Measurements from ENCODE around the gene CFAP57.

The CFAP57 gene

GRCh38 chr1:43274804-43275180, 102.7 kb downstream of the CFAP57 start:
- Histone ChIP-seq H3K36me3 (ENCODE audit: control insufficient read depth, insufficient read depth, low read length) (peaks cover 14% of the 10 kb centered on the region), H3K9ac (ENCODE audit: low read depth, low read length) (no peak overlapping the region), H3K27me3 (ENCODE audit: control insufficient read depth, insufficient read depth, low read length) (no peaks in the 10 kb centered on the region), H3K4me3 (ENCODE audit: low read depth, low read length) (no peak overlapping the region), H3K4me1 (ENCODE audit: control insufficient read depth, insufficient read depth, low read length) (peaks cover 3% of the 10 kb centered on the region), H3K9me3 (ENCODE audit: control insufficient read depth, insufficient read depth, low read length) (no peaks in the 10 kb centered on the region)

- H3K9ac ChIP-seq (ENCODE audit: low read depth, low read length), result no peak overlapping the region
These were observed 103.9 kb downstream of the CFAP57 start for GRCh38 chr1:43275826-43276620.

GRCh38 chr1:43276673-43277072, 104.5 kb downstream of the CFAP57 start:
- Histone ChIP-seq H3K27me3 (ENCODE audit: control insufficient read depth, insufficient read depth, low read length) (no peaks in the 10 kb centered on the region), H3K36me3 (ENCODE audit: control insufficient read depth, insufficient read depth, low read length) (peaks cover 14% of the 10 kb centered on the region), H3K9ac (ENCODE audit: low read depth, low read length) (no peak overlapping the region), H3K9me3 (ENCODE audit: control insufficient read depth, insufficient read depth, low read length) (no peaks in the 10 kb centered on the region), H3K4me1 (ENCODE audit: control insufficient read depth, insufficient read depth, low read length) (no peaks in the 10 kb centered on the region), H3K4me3 (ENCODE audit: low read depth, low read length) (no peak overlapping the region)

More at GRCh38 chr1:43275826-43276620, 103.9 kb downstream of the CFAP57 start:
- Histone ChIP-seq H3K27me3 (ENCODE audit: control insufficient read depth, insufficient read depth, low read length) (no peaks in the 10 kb centered on the region), H3K9me3 (ENCODE audit: control insufficient read depth, insufficient read depth, low read length) (no peaks in the 10 kb centered on the region), H3K36me3 (ENCODE audit: control insufficient read depth, insufficient read depth, low read length) (peaks cover 14% of the 10 kb centered on the region), H3K4me1 (ENCODE audit: control insufficient read depth, insufficient read depth, low read length) (no peaks in the 10 kb centered on the region), H3K4me3 (ENCODE audit: low read depth, low read length) (no peak overlapping the region)

GRCh38 chr1:43277116-43277876, 105.2 kb downstream of the CFAP57 start:
- peaks cover 12% of the 10 kb centered on the region for H3K36me3 ChIP-seq (ENCODE audit: control insufficient read depth, insufficient read depth, low read length)
- no peaks in the 10 kb centered on the region for H3K27me3 ChIP-seq (ENCODE audit: control insufficient read depth, insufficient read depth, low read length)

GRCh38 chr1:43279161-43279560, 107.0 kb downstream of the CFAP57 start:
- no peaks in the 10 kb centered on the region for H3K4me1 ChIP-seq (ENCODE audit: control insufficient read depth, insufficient read depth, low read length)
- peaks cover 4% of the 10 kb centered on the region for H3K36me3 ChIP-seq (ENCODE audit: control insufficient read depth, insufficient read depth, low read length)
- no peak overlapping the region for H3K9ac ChIP-seq (ENCODE audit: low read depth, low read length)
- H3K4me3 ChIP-seq (ENCODE audit: low read depth, low read length), result no peak overlapping the region
- H3K27me3 ChIP-seq (ENCODE audit: control insufficient read depth, insufficient read depth, low read length), result no peaks in the 10 kb centered on the region
- no peaks in the 10 kb centered on the region for H3K9me3 ChIP-seq (ENCODE audit: control insufficient read depth, insufficient read depth, low read length)

More at GRCh38 chr1:43277116-43277876, 105.2 kb downstream of the CFAP57 start:
- Histone ChIP-seq H3K9ac (ENCODE audit: low read depth, low read length) (no peak overlapping the region), H3K4me1 (ENCODE audit: control insufficient read depth, insufficient read depth, low read length) (no peaks in the 10 kb centered on the region), H3K9me3 (ENCODE audit: control insufficient read depth, insufficient read depth, low read length) (no peaks in the 10 kb centered on the region), H3K4me3 (ENCODE audit: low read depth, low read length) (no peak overlapping the region)

GRCh38 chr1:43279666-43280065, 107.5 kb downstream of the CFAP57 start:
- H3K4me3 ChIP-seq (ENCODE audit: low read depth, low read length), result no peak overlapping the region
- peaks cover 2% of the 10 kb centered on the region for H3K4me1 ChIP-seq (ENCODE audit: control insufficient read depth, insufficient read depth, low read length)
- H3K9ac ChIP-seq (ENCODE audit: low read depth, low read length), result no peak overlapping the region
- peaks cover 4% of the 10 kb centered on the region for H3K36me3 ChIP-seq (ENCODE audit: control insufficient read depth, insufficient read depth, low read length)
- no peaks in the 10 kb centered on the region for H3K9me3 ChIP-seq (ENCODE audit: control insufficient read depth, insufficient read depth, low read length)
- H3K27me3 ChIP-seq (ENCODE audit: control insufficient read depth, insufficient read depth, low read length), result no peaks in the 10 kb centered on the region

- Histone ChIP-seq H3K9me3 (ENCODE audit: control insufficient read depth, insufficient read depth, low read length) (no peaks in the 10 kb centered on the region), H3K27me3 (ENCODE audit: control insufficient read depth, insufficient read depth, low read length) (no peaks in the 10 kb centered on the region), H3K36me3 (ENCODE audit: control insufficient read depth, insufficient read depth, low read length) (peaks cover 4% of the 10 kb centered on the region), H3K4me1 (ENCODE audit: control insufficient read depth, insufficient read depth, low read length) (peaks cover 7% of the 10 kb centered on the region), H3K4me3 (ENCODE audit: low read depth, low read length) (no peak overlapping the region), H3K9ac (ENCODE audit: low read depth, low read length) (no peak overlapping the region)
These were observed 108.6 kb downstream of the CFAP57 start for GRCh38 chr1:43280692-43281091.

- H3K4me1 ChIP-seq (ENCODE audit: control insufficient read depth, insufficient read depth, low read length), result peaks cover 12% of the 10 kb centered on the region
These were observed 110.4 kb downstream of the CFAP57 start for GRCh38 chr1:43282220-43283195.

GRCh38 chr1:43284065-43284464, 111.9 kb downstream of the CFAP57 start:
- no peaks in the 10 kb centered on the region for H3K27me3 ChIP-seq (ENCODE audit: control insufficient read depth, insufficient read depth, low read length)
- H3K9ac ChIP-seq (ENCODE audit: low read depth, low read length), result no peak overlapping the region
- no peak overlapping the region for H3K4me3 ChIP-seq (ENCODE audit: low read depth, low read length)
- H3K36me3 ChIP-seq (ENCODE audit: control insufficient read depth, insufficient read depth, low read length), result peaks cover 4% of the 10 kb centered on the region
- no peaks in the 10 kb centered on the region for H3K9me3 ChIP-seq (ENCODE audit: control insufficient read depth, insufficient read depth, low read length)
- peaks cover 12% of the 10 kb centered on the region for H3K4me1 ChIP-seq (ENCODE audit: control insufficient read depth, insufficient read depth, low read length)

More at GRCh38 chr1:43282220-43283195, 110.4 kb downstream of the CFAP57 start:
- Histone ChIP-seq H3K9me3 (ENCODE audit: control insufficient read depth, insufficient read depth, low read length) (no peaks in the 10 kb centered on the region), H3K4me3 (ENCODE audit: low read depth, low read length) (no peak overlapping the region), H3K9ac (ENCODE audit: low read depth, low read length) (no peak overlapping the region), H3K36me3 (ENCODE audit: control insufficient read depth, insufficient read depth, low read length) (peaks cover 4% of the 10 kb centered on the region), H3K27me3 (ENCODE audit: control insufficient read depth, insufficient read depth, low read length) (no peaks in the 10 kb centered on the region)

- Histone ChIP-seq H3K27me3 (ENCODE audit: control insufficient read depth, insufficient read depth, low read length) (no peaks in the 10 kb centered on the region), H3K4me3 (ENCODE audit: low read depth, low read length) (peak overlapping the region; percentile 83), H3K4me1 (ENCODE audit: control insufficient read depth, insufficient read depth, low read length) (peaks cover 12% of the 10 kb centered on the region), H3K9ac (ENCODE audit: low read depth, low read length) (no peak overlapping the region), H3K9me3 (ENCODE audit: control insufficient read depth, insufficient read depth, low read length) (no peaks in the 10 kb centered on the region), H3K36me3 (ENCODE audit: control insufficient read depth, insufficient read depth, low read length) (peaks cover 4% of the 10 kb centered on the region)
These were observed 112.5 kb downstream of the CFAP57 start for GRCh38 chr1:43284546-43285110.

Measured in iPS-15b (cell line).